DOHH2 (cell line): ENCODE results near the gene MAD2L1.
"Not testable (repeated sequence)": the region's sequence is repeated elsewhere in the genome, so short reads cannot be mapped to it uniquely, and the experiment has no call there.

Source experiments
- H3F3A ChIP-seq: fragments of 200-600 bp; sonication (generic), shearing (Covaris generic); 2 replicates; pipeline ENCODE4 v1.6.0; 2016; ENCODE audit warnings: antibody characterized with exemption, mild to moderate bottlenecking; ENCODE audit not compliant: control insufficient read depth, insufficient read depth
- H3K27ac ChIP-seq: fragments of 200-600 bp; sonication (generic); 2 replicates; pipeline ENCODE4 v1.5.1; 2014; ENCODE audit warnings: low read depth, mild to moderate bottlenecking, low read length, moderate library complexity
- H3K27me3 ChIP-seq: fragments of 200-600 bp; sonication (generic); 2 replicates; pipeline ENCODE4 v1.6.1; 2014; ENCODE audit warnings: mild to moderate bottlenecking, low read length, mixed read lengths; ENCODE audit not compliant: control insufficient read depth
- H3K36me3 ChIP-seq: fragments of 200-600 bp; sonication (generic); 2 replicates; pipeline ENCODE4 v1.6.1; 2014; ENCODE audit warnings: mild to moderate bottlenecking, low read length, moderate library complexity, mixed read lengths; ENCODE audit not compliant: control insufficient read depth
- H3K4me1 ChIP-seq: fragments of 200-600 bp; sonication (generic); 2 replicates; pipeline ENCODE4 v1.6.1; 2014; ENCODE audit warnings: mild to moderate bottlenecking, low read length, mixed read lengths; ENCODE audit not compliant: control insufficient read depth
- H3K4me2 ChIP-seq: fragments of 200-600 bp; sonication (generic); 2 replicates; pipeline ENCODE4 v1.6.0; 2014; ENCODE audit warnings: mild to moderate bottlenecking, low read length, moderate library complexity
- H3K4me3 ChIP-seq: fragments of 200-600 bp; sonication (generic); 2 replicates; pipeline ENCODE4 v1.5.1; 2014; ENCODE audit warnings: mild to moderate bottlenecking, low read length, mixed read lengths
- H3K79me2 ChIP-seq: fragments of 200-600 bp; sonication (generic); 2 replicates; pipeline ENCODE4 v1.6.1; 2014; ENCODE audit warnings: mild to moderate bottlenecking, low read length, mixed read lengths; ENCODE audit not compliant: control insufficient read depth
- H3K9me2 ChIP-seq: fragments of 200-600 bp; sonication (generic); replicated peaks from 2 replicates; pipeline ENCODE4 v1.6.1; 2014; ENCODE audit warnings: mild to moderate bottlenecking, low read length, mixed read lengths; ENCODE audit not compliant: control insufficient read depth
- H3K9me3 ChIP-seq: fragments of 200-600 bp; sonication (generic); 2 replicates; pipeline ENCODE4 v1.6.1; 2014; ENCODE audit warnings: antibody characterized with exemption, low read length, mixed read lengths; ENCODE audit not compliant: control insufficient read depth, insufficient read depth
- H4K20me1 ChIP-seq: fragments of 200-600 bp; sonication (generic); 2 replicates; pipeline ENCODE4 v1.6.0; 2014; ENCODE audit warnings: low read depth, mild to moderate bottlenecking, antibody characterized with exemption, low read length, moderate library complexity; ENCODE audit not compliant: control insufficient read depth, insufficient read depth
- CTCF ChIP-seq: fragments of 200-600 bp; sonication (generic); IDR thresholded peaks from one replicate; pipeline ENCODE4 v1.5.1; 2014; ENCODE audit warnings: antibody characterized with exemption, mild to moderate bottlenecking, low read depth, low read length; ENCODE audit not compliant: poor library complexity, severe bottlenecking
- EZH2phosphoT487 ChIP-seq: fragments of 200-600 bp; sonication (generic); IDR thresholded peaks from 2 replicates; pipeline ENCODE4 v1.6.1; 2017; ENCODE audit warnings: borderline replicate concordance, mild to moderate bottlenecking, antibody characterized with exemption, low read length, moderate library complexity, mixed read lengths

The MAD2L1 gene

GRCh38 chr4:120065974-120066516, 603 bp downstream of the MAD2L1 start:
- H3K4me1 ChIP-seq, result peaks cover 61% of the 10 kb centered on the region
- no peaks in the 10 kb centered on the region for H3K27me3 ChIP-seq
- H3K9me2 ChIP-seq, result no peaks in the 10 kb centered on the region
- peak overlapping the region; percentile 89 for H3K4me2 ChIP-seq
- H3K4me3 ChIP-seq, result peak overlapping the region; percentile 82
- peaks cover 51% of the 10 kb centered on the region for H3K36me3 ChIP-seq
- peaks cover 81% of the 10 kb centered on the region for H3K79me2 ChIP-seq
- H3F3A ChIP-seq, result peaks cover 4% of the 10 kb centered on the region
- peak overlapping the region; percentile 88 for H3K27ac ChIP-seq
- no peak for TF ChIP-seq CTCF
- no peak for TF ChIP-seq EZH2phosphoT487
- H4K20me1 ChIP-seq, result peaks cover 14% of the 10 kb centered on the region
- H3K9me3 ChIP-seq, result no peaks in the 10 kb centered on the region

- peaks cover 63% of the 10 kb centered on the region for H3K36me3 ChIP-seq
- no peaks in the 10 kb centered on the region for H3K27me3 ChIP-seq
- H3K27ac ChIP-seq, result no peak overlapping the region
- no peaks in the 10 kb centered on the region for H3K9me2 ChIP-seq
- H4K20me1 ChIP-seq, result peaks cover 14% of the 10 kb centered on the region
- H3F3A ChIP-seq, result peaks cover 4% of the 10 kb centered on the region
- H3K9me3 ChIP-seq, result no peaks in the 10 kb centered on the region
- peak overlapping the region; percentile 89 for H3K4me2 ChIP-seq
- H3K4me1 ChIP-seq, result peaks cover 58% of the 10 kb centered on the region
- TF ChIP-seq EZH2phosphoT487, result no peak
- no peak for TF ChIP-seq CTCF
- peaks cover 86% of the 10 kb centered on the region for H3K79me2 ChIP-seq
- peak overlapping the region; percentile 82 for H3K4me3 ChIP-seq
These were observed 1.8 kb downstream of the MAD2L1 start for GRCh38 chr4:120064887-120065286.

GRCh38 chr4:120063711-120064110, 2.9 kb downstream of the MAD2L1 start:
- H3F3A ChIP-seq, H3K9me2 ChIP-seq, H3K9me3 ChIP-seq, H3K27ac ChIP-seq, H3K27me3 ChIP-seq: not testable (repeated sequence)
- Histone ChIP-seq H4K20me1 (peaks cover 14% of the 10 kb centered on the region), H3K79me2 (peaks cover 85% of the 10 kb centered on the region), H3K4me1 (peaks cover 54% of the 10 kb centered on the region), H3K36me3 (peaks cover 75% of the 10 kb centered on the region), H3K4me3 (peak overlapping the region; percentile 82), H3K4me2 (peak overlapping the region; percentile 89)

- H3K36me3 ChIP-seq, result peaks cover 85% of the 10 kb centered on the region
These were observed 3.9 kb downstream of the MAD2L1 start for GRCh38 chr4:120062663-120063195.

More at GRCh38 chr4:120062663-120063195, 3.9 kb downstream of the MAD2L1 start:
- no peak for TF ChIP-seq CTCF
- no peak for TF ChIP-seq EZH2phosphoT487
- Histone ChIP-seq H3K4me2 (peak overlapping the region; percentile 89), H3K9me3 (no peaks in the 10 kb centered on the region), H3F3A (no peaks in the 10 kb centered on the region), H3K79me2 (peaks cover 80% of the 10 kb centered on the region), H4K20me1 (peaks cover 14% of the 10 kb centered on the region), H3K9me2 (no peaks in the 10 kb centered on the region), H3K4me1 (peaks cover 51% of the 10 kb centered on the region), H3K4me3 (0 out of 2 replicates have a peak overlapping the region, but pooled peaks have one; percentile 82), H3K27ac (no peak overlapping the region), H3K27me3 (no peaks in the 10 kb centered on the region)
